HL-60/S4 (cell line): ENCODE measurements around the gene SLC52A3.
"Not testable (repeated sequence)": the region's sequence is repeated elsewhere in the genome, so short reads cannot be mapped to it uniquely, and the experiment has no call there.

Experiments used
- in situ Hi-C: fragments of 300-500 bp; cut with MboI; formaldehyde crosslinking; loops from 2 replicates; pipeline ENCODE4 v1.14.3; 2022; ENCODE audit warnings: low sequenced_read_pairs

SLC52A3 gene

GRCh38 chr20:768426-768978 is at the start of gene SLC52A3:
Gene SLC52A3 (minus strand): TSS chr20:768500. CDS start chr20:765774, 2,726 bp downstream.
- in situ Hi-C loops = no loop called here

DNA sequence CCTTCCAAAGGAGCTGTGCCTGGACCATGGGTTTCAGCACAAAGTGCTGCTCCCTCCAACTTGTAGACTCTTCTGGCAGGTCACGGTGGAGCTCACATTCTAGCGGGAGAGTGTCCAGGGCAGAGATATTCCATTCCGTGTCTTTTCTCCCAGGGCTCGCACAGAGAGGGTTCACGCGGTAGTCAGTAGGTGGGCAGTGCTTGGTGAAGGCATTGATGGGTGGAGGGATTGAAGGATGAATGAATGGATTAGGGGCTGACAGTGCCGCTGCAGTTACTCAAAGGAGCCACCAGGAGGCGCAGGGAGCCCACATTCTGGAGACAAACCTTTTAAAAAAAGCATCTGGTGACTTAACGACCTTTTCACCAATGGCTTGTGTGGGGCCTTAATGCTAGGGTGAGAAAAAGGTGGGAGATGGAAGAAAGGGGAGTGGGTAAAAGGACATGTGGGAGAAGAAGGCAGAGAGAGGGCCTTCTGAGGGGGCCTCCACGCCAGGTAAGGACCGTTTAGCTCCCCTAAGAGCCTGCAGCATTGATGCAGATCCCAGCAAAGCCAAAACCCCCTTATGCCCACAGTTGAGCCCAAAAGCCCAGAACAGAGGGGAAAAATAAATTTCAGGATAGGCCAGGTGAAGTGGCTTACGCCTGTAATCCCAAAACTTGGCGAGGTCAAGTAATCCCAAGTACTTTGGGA is 47.8 kb upstream of the SLC52A3 start:
- in situ Hi-C loops = loop anchor here (5.0 to 10.0 kb wide), 2 partner anchors 136 to 399 kb away; no protein-coding TSS in a partner anchor

DNA sequence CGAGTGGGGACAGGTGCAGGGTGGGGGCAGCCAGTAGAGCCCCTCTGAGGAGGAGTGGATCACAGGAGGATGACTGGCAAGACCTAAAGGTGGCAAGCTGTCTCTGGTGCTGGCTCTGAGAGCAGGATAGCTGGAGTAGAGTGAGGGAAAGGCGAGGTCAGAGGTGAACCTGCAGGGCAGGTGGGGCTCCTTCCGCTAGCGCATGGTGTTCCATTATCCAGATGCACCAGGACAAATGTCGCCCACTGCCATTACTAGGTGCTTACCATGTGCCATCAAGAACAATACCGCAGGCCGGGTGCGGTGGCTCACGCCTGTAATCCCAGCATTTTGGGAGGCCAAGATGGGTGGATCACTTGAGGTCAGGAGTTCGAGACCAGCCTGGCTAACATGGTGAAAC is 46.9 kb upstream of the SLC52A3 start:
- in situ Hi-C loops = loop anchor here (5.0 to 10.0 kb wide), 2 partner anchors 137 to 400 kb away; no protein-coding TSS in a partner anchor

- in situ Hi-C loops = loop anchor here (10.0 kb wide), 1 partner anchor 401 kb away; no protein-coding TSS in a partner anchor
These were observed 45.1 kb upstream of the SLC52A3 start for GRCh38 chr20:813390-813789.

DNA sequence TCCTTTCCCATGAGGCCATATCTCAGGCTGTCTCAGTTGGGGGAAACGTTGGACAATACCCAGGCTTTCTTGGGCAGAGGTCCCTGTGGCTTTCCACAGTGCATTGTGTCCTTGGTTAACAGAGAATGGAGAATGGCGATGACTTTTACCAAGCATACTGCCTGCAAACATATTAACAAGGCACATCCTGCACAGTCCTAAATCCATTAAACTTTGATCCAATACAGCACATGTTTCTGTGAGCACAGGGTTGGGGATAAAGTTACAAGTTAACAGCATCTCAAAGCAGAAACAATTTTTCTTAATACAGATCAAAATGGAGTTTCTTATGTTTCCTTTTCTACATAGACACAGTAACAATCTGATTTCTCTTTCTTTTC is 44.1 kb upstream of the SLC52A3 start:
- in situ Hi-C loops = loop anchor here (10.0 kb wide), 1 partner anchor 402 kb away; no protein-coding TSS in a partner anchor

DNA sequence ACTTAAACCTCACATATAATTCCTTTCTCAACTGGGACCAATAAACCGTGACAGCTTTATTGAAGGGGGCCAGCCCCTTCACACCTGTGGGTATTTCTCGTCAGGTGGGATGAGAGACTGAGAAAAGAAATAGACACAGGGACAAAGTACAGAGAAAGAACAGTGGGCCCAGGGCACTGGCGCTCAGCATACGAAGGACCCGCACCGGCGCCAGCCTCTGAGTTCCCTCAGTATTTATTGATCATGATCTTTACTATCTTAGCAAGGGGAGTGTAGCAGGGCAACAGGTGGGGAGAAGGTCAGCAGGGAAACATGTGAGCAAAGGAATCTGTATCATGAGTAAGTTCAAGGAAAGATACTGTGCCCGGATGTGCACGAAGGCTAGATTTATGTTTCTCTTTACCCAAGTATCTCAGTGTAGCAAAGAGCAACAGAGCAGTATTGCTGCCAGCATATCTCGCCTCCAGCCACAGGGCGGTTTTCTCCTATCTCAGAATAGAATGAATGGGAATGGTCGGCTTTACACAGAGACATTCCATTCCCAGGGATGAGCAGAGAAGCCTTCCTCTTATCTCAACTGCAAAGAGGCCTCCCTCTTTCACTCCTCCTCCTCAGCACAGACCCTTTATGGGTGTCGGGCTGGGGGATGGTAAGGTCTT is 43.6 kb upstream of the SLC52A3 start:
- in situ Hi-C loops = loop anchor here (10.0 kb wide), 1 partner anchor 403 kb away; no protein-coding TSS in a partner anchor

- in situ Hi-C loops = no loop called here
These were observed 37.4 kb upstream of the SLC52A3 start for GRCh38 chr20:805713-806112.

GRCh38 chr20:801678-802077 is 33.4 kb upstream of the SLC52A3 start:
- in situ Hi-C loops = no loop called here

DNA sequence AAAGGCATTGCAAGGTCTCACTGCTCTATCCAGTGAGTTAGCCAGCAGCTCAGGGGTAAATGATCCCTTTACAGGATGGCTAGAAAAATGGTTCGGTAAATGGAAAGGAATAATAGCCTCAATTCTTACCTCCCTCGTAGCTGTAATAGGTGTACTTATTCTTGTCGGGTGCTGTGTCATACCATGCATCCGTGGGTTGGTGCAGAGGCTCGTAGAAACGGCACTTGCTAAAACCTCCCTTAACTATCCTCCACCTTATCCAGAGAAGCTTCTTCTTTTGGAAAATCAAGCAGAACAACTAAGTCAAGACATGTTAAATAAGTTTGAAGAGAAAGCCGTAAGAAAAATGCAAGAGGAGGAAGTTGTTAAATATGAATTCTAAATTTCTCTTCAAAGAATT is 31.7 kb upstream of the SLC52A3 start:
- in situ Hi-C loops = not testable (repeated sequence)

GRCh38 chr20:798746-799145 is 30.4 kb upstream of the SLC52A3 start:
- in situ Hi-C loops = not testable (repeated sequence)

- in situ Hi-C loops = no loop called here
These were observed 28.6 kb upstream of the SLC52A3 start for GRCh38 chr20:796921-797320.

- in situ Hi-C loops = no loop called here
These were observed 23.9 kb upstream of the SLC52A3 start for GRCh38 chr20:792248-792647.

GRCh38 chr20:791056-791455 is 22.8 kb upstream of the SLC52A3 start:
- in situ Hi-C loops = no loop called here

DNA sequence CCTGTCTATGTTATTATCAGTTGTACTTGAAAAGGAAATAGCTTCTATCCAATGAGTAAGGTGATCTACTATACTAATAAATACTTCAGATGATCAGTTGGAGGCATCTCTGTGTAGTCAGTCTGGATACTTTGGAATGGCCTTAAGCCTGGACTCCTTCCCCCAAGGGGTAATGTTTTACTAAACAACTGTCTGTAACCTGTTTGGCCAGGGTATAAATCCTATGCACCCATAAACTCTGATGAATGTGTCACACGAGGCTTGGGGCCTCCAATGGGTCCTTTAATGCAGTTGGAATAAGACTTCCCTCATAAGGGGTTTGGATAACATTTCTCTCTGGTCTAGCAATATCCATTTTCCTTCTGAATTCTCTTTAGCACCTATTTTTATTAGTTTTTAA is 19.5 kb upstream of the SLC52A3 start:
- in situ Hi-C loops = no loop called here

GRCh38 chr20:779771-780170 is 11.5 kb upstream of the SLC52A3 start:
- in situ Hi-C loops = no loop called here

DNA sequence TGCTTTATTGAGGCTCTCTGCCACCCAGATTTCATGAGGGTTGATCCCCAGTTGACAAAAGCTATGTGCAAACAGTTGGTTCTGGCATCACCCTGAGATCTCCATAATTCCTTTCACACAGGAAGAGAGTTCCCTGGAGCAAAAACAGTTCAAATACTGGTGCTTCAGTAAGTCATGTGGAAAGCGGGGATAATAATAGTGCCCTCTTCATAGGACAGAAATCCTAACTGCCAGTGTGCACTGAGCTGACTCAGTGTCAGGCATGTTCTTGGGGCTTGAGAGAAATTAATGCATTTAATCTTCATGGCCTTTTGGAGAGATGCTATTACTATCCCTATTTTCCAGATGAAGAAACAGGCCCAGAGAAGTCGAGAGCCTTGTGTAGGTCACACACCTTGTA is 7.9 kb upstream of the SLC52A3 start:
- in situ Hi-C loops = no loop called here

GRCh38 chr20:775679-776135 is 7.4 kb upstream of the SLC52A3 start:
- in situ Hi-C loops = no loop called here

GRCh38 chr20:774660-775057 is 6.4 kb upstream of the SLC52A3 start:
- in situ Hi-C loops = no loop called here

DNA sequence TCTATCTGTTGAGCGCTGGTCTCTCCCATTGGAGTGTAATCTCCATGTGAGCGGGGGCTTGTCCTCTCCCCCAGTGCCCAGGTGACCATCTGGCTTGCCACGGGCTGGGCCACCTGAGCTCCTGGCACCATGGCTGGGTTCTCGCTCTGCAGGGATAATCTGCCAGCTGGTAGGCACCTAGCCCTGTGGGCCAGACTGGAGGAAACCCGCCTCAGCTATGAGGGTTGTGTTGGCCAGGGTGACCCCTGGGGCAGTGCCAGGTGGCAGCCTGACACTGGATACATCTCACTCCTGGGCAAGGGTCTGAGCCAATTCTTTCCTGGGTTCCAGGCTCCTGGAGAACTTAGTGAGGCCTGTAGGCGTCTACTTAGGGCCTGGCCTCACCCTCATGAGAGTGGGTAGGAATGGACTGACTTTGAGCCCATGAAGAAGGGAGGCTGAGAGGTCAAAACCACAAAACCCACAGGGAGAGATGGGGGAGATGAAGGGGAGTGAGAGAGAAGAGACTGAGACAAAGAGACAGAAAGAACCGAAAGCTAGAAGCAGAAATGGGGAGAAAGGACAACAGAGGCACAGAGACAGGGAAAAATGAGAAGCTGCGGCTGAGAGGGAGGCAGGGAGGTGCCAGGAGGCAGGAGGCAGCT is 5.8 kb upstream of the SLC52A3 start:
- in situ Hi-C loops = no loop called here

GRCh38 chr20:772806-773205 is 4.5 kb upstream of the SLC52A3 start:
- in situ Hi-C loops = no loop called here

DNA sequence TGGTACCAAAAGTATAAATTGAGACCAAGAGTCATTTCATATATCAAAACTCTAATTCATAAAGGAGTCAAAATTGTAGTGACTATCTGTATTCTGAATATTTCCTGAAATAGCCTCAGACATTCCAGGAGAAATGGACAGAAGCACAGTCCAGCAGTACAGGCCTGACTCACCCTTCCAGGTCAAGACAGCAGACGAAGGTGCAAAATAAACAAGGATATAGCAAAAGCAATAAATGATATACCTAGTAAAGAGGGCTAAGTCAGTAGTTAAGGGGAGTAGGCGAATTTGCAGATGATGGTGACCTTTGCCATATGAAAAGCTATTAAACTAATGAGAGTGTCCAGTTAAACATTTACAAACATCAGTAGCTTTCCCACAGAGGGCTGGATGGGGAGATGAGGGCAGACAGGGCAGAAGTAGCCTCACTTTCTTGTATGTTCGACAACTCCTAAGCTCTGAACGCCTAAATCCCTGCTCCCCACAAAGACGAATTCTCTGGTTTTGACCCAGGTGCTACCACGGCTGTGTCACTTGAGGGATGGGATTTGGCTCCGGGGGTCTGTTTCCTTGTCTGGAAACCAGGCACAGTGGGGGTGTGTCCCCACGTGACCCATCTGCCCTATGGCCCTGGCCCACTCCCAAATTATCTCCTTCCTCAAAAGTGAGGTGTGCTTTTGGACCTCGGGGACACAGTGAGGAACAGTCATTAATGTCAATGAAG is 3.6 kb upstream of the SLC52A3 start:
- in situ Hi-C loops = no loop called here
